Stimulated activated CD8-positive, alpha-beta memory T cell treated with anti-CD3 and anti-CD28 coated beads, Interleukin-2, amount 100 ng/mL, for 48 hours (primary cell): ENCODE results near the gene KCNH1.

Source experiments
- DNase-seq, 2 donors: peaks; one replicate each; pipeline ENCODE4 v3.0.0-alpha.2; 2020; ENCODE audit warnings: low read depth in 2 of 2

Gene KCNH1

GRCh38 chr1:210723646-210724045 lies 410.3 kb downstream of the KCNH1 start:
- DNase-seq = no peak

- no peak for DNase-seq
Observed at GRCh38 chr1:210722410-210723081, 411.4 kb downstream of the KCNH1 start.

- no peak for DNase-seq
Observed at GRCh38 chr1:210715072-210715471, 418.9 kb downstream of the KCNH1 start.

- no peak for DNase-seq
Observed at GRCh38 chr1:210711825-210712612, 421.9 kb downstream of the KCNH1 start.

- no peak for DNase-seq
Observed at GRCh38 chr1:210709701-210710100, 424.2 kb downstream of the KCNH1 start.

GRCh38 chr1:210707300-210708240 lies 426.4 kb downstream of the KCNH1 start:
- no peak for DNase-seq

- no peak for DNase-seq
Observed at GRCh38 chr1:210706246-210706645, 427.7 kb downstream of the KCNH1 start.

GRCh38 chr1:210705086-210705485 lies 428.9 kb downstream of the KCNH1 start:
- DNase-seq = no peak

GRCh38 chr1:210703593-210703992 lies 430.4 kb downstream of the KCNH1 start:
- no peak for DNase-seq

GRCh38 chr1:210702506-210702905 lies 431.4 kb downstream of the KCNH1 start:
- no peak for DNase-seq

GRCh38 chr1:210700511-210700910 lies 433.4 kb downstream of the KCNH1 start:
- DNase-seq = no peak

- DNase-seq = no peak
Observed at GRCh38 chr1:210700083-210700482, 433.9 kb downstream of the KCNH1 start.

- DNase-seq = no peak
Observed at GRCh38 chr1:210698661-210699060, 435.3 kb downstream of the KCNH1 start.

- no peak for DNase-seq
Observed at GRCh38 chr1:210697185-210697584, 436.8 kb downstream of the KCNH1 start.

- no peak for DNase-seq
Observed at GRCh38 chr1:210696709-210697108, 437.2 kb downstream of the KCNH1 start.

GRCh38 chr1:210695026-210695425 lies 438.9 kb downstream of the KCNH1 start:
- no peak for DNase-seq

- no peak for DNase-seq
Observed at GRCh38 chr1:210692796-210693195, 441.2 kb downstream of the KCNH1 start.

- no peak for DNase-seq
Observed at GRCh38 chr1:210691039-210691610, 442.8 kb downstream of the KCNH1 start.

GRCh38 chr1:210690236-210690635 lies 443.7 kb downstream of the KCNH1 start:
- DNase-seq = no peak

GRCh38 chr1:210689826-210690225 lies 444.1 kb downstream of the KCNH1 start:
- DNase-seq = no peak

- no peak for DNase-seq
Observed at GRCh38 chr1:210688512-210689234, 445.3 kb downstream of the KCNH1 start.
